D721Med (cell line): ENCODE data around the gene JARID2.
A peak's percentile ranks its signal among the peaks of the same experiment; 100 is the strongest.

ENCODE experiments used
- DNase-seq: peaks from one replicate; pipeline ENCODE4 v3.0.0; 2011; ENCODE audit warnings: low spot score; ENCODE audit not compliant: insufficient read length
- FAIRE-seq: peaks from 2 replicates; lab custom pipeline; 2011; peaks lifted over from hg19 to GRCh38; lab: Jason Lieb, UNC
- CTCF ChIP-seq: IDR thresholded peaks from 2 replicates; pipeline ENCODE4 v1.5.1; 2012; ENCODE audit warnings: mild to moderate bottlenecking, control low read depth; ENCODE audit not compliant: insufficient read depth; ENCODE audit errors: missing control alignments

The JARID2 gene

GRCh38 chr6:15441215-15441868, 195.5 kb downstream of the JARID2 start:
- TF ChIP-seq CTCF = peak; percentile 76
- FAIRE-seq = no peak
- DNase-seq = no peak

GRCh38 chr6:15441981-15442380, 196.1 kb downstream of the JARID2 start:
- FAIRE-seq = no peak
- no peak for DNase-seq
- no peak for TF ChIP-seq CTCF

DNA sequence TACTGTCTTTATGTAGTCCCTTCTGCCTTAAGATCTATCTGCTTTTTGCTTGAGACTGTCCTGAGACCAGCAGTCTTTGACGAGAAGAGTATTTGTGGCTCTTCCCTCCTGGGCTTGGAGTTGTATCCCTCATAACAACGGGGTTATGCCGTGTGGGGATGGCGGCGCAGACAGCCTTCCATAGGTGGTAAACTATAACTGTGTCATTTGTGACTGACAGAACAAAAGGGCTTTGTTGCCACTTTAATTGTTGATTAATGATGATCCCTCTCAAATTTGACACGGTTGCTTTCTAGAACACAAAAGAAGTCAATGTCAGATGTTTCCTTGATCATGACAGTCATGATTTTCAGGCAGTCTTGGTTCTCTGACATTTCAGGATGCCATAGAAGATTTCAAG, 196.6 kb downstream of the JARID2 start:
- no peak for TF ChIP-seq CTCF
- DNase-seq = no peak
- FAIRE-seq = no peak

- FAIRE-seq (no peak), DNase-seq (no peak)
- no peak for TF ChIP-seq CTCF
These were observed 197.4 kb downstream of the JARID2 start for GRCh38 chr6:15443119-15443830.

GRCh38 chr6:15444081-15444731, 198.3 kb downstream of the JARID2 start:
- DNase-seq = no peak
- TF ChIP-seq CTCF = no peak
- no peak for FAIRE-seq

- peak; percentile 45 for TF ChIP-seq CTCF
- DNase-seq = no peak
- no peak for FAIRE-seq
These were observed 199.0 kb downstream of the JARID2 start for GRCh38 chr6:15444881-15445280.
